ENCODE results near the gene CKS2. TPM values are rescaled to one million over a fixed set of nuclear protein-coding genes. Genes with fewer than 3 reads are reported as not detected.

CKS2 gene
- total RNA-seq, 3 donors from 2014 or later (not counting 1 experiment from before 2014, with no cell fraction given), result 11.4 to 18.3 (median 16.4) TPM

GRCh38 chr9:89323390-89323789 lies 12.4 kb downstream of the CKS2 start:
- H3K4me1 ChIP-seq (ENCODE audit: control insufficient read depth, insufficient read depth, low read length), result peaks cover 11% of the 10 kb centered on the region
- H3K36me3 ChIP-seq (ENCODE audit: control insufficient read depth, insufficient read depth, low read length), result peaks cover 30% of the 10 kb centered on the region
- H3K9me3 ChIP-seq (ENCODE audit: control insufficient read depth, insufficient read depth, low read length), result no peaks in the 10 kb centered on the region

DNA sequence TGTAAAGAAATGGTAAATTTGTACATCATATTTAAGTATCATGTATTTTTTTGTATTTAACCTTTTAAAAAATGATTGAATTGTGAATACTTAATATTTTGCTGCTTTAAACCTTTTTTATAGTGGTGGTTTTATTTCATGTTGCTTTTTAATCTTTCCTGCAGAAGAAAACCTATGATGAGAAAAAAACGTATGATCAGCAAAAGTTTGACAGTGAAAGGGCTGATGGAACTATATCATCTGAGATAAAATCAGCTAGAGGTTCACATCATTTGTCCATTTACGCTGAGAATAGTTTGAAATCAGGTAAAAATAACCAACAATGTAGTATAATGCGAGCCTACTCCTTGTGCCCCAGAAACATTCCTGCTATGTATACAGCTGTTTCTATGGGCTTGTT lies 14.7 kb downstream of the CKS2 start:
- Mint-ChIP-seq H3K9me3 (no peaks in the 10 kb centered on the region), H3K27me3 (ENCODE audit: low read depth in 2 of 2) (no peaks in the 10 kb centered on the region), H3K36me3 (peaks cover 9% of the 10 kb centered on the region), H3K4me1 (peaks cover 13 to 27% of the 10 kb centered on the region in 2 donors), H3K4me3 (no peak overlapping the region), H3K27ac (no peak overlapping the region)
- Histone ChIP-seq H3K27ac (ENCODE audit: low read length) (no peak overlapping the region), H3K4me3 (ENCODE audit: low read length) (no peak overlapping the region), H3K4me1 (ENCODE audit: control insufficient read depth, insufficient read depth, low read length) (no peaks in the 10 kb centered on the region), H3K9me3 (ENCODE audit: control insufficient read depth, insufficient read depth, low read length) (no peaks in the 10 kb centered on the region), H3K36me3 (ENCODE audit: control insufficient read depth, insufficient read depth, low read length) (peaks cover 47% of the 10 kb centered on the region), H3K27me3 (ENCODE audit: control insufficient read depth, insufficient read depth, low read length) (no peaks in the 10 kb centered on the region)
- TF ChIP-seq, protein P1, sequence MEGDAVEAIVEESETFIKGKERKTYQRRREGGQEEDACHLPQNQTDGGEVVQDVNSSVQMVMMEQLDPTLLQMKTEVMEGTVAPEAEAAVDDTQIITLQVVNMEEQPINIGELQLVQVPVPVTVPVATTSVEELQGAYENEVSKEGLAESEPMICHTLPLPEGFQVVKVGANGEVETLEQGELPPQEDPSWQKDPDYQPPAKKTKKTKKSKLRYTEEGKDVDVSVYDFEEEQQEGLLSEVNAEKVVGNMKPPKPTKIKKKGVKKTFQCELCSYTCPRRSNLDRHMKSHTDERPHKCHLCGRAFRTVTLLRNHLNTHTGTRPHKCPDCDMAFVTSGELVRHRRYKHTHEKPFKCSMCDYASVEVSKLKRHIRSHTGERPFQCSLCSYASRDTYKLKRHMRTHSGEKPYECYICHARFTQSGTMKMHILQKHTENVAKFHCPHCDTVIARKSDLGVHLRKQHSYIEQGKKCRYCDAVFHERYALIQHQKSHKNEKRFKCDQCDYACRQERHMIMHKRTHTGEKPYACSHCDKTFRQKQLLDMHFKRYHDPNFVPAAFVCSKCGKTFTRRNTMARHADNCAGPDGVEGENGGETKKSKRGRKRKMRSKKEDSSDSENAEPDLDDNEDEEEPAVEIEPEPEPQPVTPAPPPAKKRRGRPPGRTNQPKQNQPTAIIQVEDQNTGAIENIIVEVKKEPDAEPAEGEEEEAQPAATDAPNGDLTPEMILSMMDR (IDR thresholded peaks at IDR 0.05), result no peak
- no peak for DNase-seq
- WGBS (ENCODE audit: insufficient coverage), result 88% methylated on average over 3 of the region's 3 CpGs
- intact Hi-C loops (cut with micrococcal nuclease), result no loop called here
- no peak for ATAC-seq

More at GRCh38 chr9:89323390-89323789, 12.4 kb downstream of the CKS2 start:
- intact Hi-C loops (cut with micrococcal nuclease), result no loop called here
- 81% methylated on average over 4 of the region's 4 CpGs for WGBS (ENCODE audit: insufficient coverage)
- Mint-ChIP-seq H3K4me1 (peaks cover 28 to 39% of the 10 kb centered on the region in 2 donors), H3K36me3 (no peaks in the 10 kb centered on the region), H3K9me3 (no peaks in the 10 kb centered on the region), H3K27me3 (ENCODE audit: low read depth in 2 of 2) (no peaks in the 10 kb centered on the region), H3K4me3 (no peak overlapping the region), H3K27ac (peak overlapping the region in 1 of 2 donors; percentile 71)
- Histone ChIP-seq H3K4me3 (ENCODE audit: low read length) (no peak overlapping the region), H3K27ac (ENCODE audit: low read length) (no peak overlapping the region), H3K27me3 (ENCODE audit: control insufficient read depth, insufficient read depth, low read length) (no peaks in the 10 kb centered on the region)
- DNase-seq, result no peak
- TF ChIP-seq, protein P1 (IDR thresholded peaks at IDR 0.05), result no peak
- no peak for ATAC-seq

DNA sequence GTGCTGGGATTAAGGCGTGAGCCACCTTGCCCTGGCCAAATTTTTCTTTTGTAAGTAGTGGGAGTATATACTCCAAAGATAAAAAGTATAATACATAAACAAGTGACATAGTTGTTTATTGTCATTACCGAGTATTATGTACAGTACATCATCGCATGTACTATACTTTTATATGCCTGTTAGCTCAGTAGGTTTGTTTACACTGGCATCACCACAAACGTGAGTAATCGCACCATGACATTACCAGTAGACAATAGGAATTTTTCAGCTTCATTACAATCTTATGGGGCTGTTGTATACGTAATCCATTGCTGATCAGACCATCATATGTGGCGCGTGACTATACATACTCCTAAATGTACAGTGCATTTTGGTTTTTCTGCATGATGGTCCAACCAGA lies 17.1 kb downstream of the CKS2 start:
- Histone ChIP-seq H3K4me3 (ENCODE audit: low read length) (no peak overlapping the region), H3K9me3 (ENCODE audit: control insufficient read depth, insufficient read depth, low read length) (no peaks in the 10 kb centered on the region), H3K4me1 (ENCODE audit: control insufficient read depth, insufficient read depth, low read length) (no peaks in the 10 kb centered on the region), H3K36me3 (ENCODE audit: control insufficient read depth, insufficient read depth, low read length) (peaks cover 60% of the 10 kb centered on the region), H3K27ac (ENCODE audit: low read length) (no peak overlapping the region), H3K27me3 (ENCODE audit: control insufficient read depth, insufficient read depth, low read length) (no peaks in the 10 kb centered on the region)
- Mint-ChIP-seq H3K4me1 (peaks cover 6 to 16% of the 10 kb centered on the region in 2 donors), H3K9me3 (no peaks in the 10 kb centered on the region), H3K27me3 (ENCODE audit: low read depth in 2 of 2) (no peaks in the 10 kb centered on the region), H3K36me3 (peaks cover 9% of the 10 kb centered on the region), H3K27ac (no peak overlapping the region), H3K4me3 (no peak overlapping the region)
- 98% methylated on average over 8 of the region's 8 CpGs for WGBS (ENCODE audit: insufficient coverage)
- TF ChIP-seq, protein P1 (IDR thresholded peaks at IDR 0.05), result no peak
- intact Hi-C loops (cut with micrococcal nuclease), result no loop called here
- no peak for DNase-seq
- no peak for ATAC-seq

DNA sequence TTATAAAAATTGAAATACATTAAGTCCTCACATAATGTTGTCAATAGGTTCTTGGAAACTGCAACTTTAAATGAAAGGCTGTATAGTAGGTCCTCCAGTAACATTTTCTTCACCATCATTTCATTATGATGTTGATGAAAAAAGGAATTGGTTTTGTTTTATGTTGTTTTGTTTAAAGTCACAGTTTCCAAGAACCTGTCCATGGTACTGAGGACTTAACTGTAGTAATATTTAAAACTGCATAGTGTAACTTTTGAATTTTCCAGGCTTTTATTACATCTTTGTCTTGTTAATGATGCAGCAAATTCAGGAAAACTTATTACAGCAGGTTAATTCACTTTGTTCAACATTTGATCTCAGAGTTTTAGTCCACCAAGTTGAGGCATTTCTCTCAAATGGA lies 18.9 kb downstream of the CKS2 start:
- no peaks in the 10 kb centered on the region for H3K9me3 ChIP-seq (ENCODE audit: control insufficient read depth, insufficient read depth, low read length)
- no peak for DNase-seq
- H3K4me3 Mint-ChIP-seq, result no peak overlapping the region
- H3K27ac ChIP-seq (ENCODE audit: low read length), result no peak overlapping the region
- no peak for ATAC-seq
- H3K4me1 ChIP-seq (ENCODE audit: control insufficient read depth, insufficient read depth, low read length), result no peaks in the 10 kb centered on the region
- H3K4me3 ChIP-seq (ENCODE audit: low read length), result no peak overlapping the region
- TF ChIP-seq, protein P1 (IDR thresholded peaks at IDR 0.05), result no peak
- H3K27ac Mint-ChIP-seq, result no peak overlapping the region
- H3K36me3 Mint-ChIP-seq, result peaks cover 19% of the 10 kb centered on the region
- H3K4me1 Mint-ChIP-seq, result no peaks in the 10 kb centered on the region
- H3K27me3 ChIP-seq (ENCODE audit: control insufficient read depth, insufficient read depth, low read length), result no peaks in the 10 kb centered on the region
- no peaks in the 10 kb centered on the region for H3K9me3 Mint-ChIP-seq
- no peaks in the 10 kb centered on the region for H3K27me3 Mint-ChIP-seq (ENCODE audit: low read depth in 2 of 2)
- H3K36me3 ChIP-seq (ENCODE audit: control insufficient read depth, insufficient read depth, low read length), result peaks cover 76% of the 10 kb centered on the region
- intact Hi-C loops (cut with micrococcal nuclease), result no loop called here
